PC-3 (cell line): ENCODE data around the gene CRY2. TPM values are rescaled to one million over a fixed set of nuclear protein-coding genes. Genes with fewer than 3 reads are reported as not detected.
"Not testable (repeated sequence)": the region's sequence is repeated elsewhere in the genome, so short reads cannot be mapped to it uniquely, and the experiment has no call there.

ENCODE experiments used
- ATAC-seq: fragments of 200-7000 bp; cut with Tn5 transposase; 2 replicates; pipeline ENCODE4 v1.9.1; 2020; ENCODE audit warnings: mild to moderate bottlenecking, moderate library complexity
- BruUV-seq: library from RNA; stranded (reverse); fragments of 400-500 nt; replicated peaks from 2 replicates; lab custom pipeline; 2021; lab: Mats Ljungman, UMichigan
- CTCF ChIA-PET: fragments of 300-600 bp; sonication (Branson Sonifier 250); formaldehyde crosslinking; loops from one replicate; lab custom pipeline; 2022; ENCODE audit warnings: antibody characterized with exemption; lab: Charles Lee
- POLR2A ChIA-PET: fragments of 300-600 bp; sonication (Branson Sonifier 250); formaldehyde crosslinking; loops from one replicate; lab custom pipeline; 2022; ENCODE audit warnings: antibody characterized with exemption; ENCODE audit not compliant: unreplicated experiment; lab: Charles Lee
- DNase-seq: peaks from one replicate; pipeline ENCODE4 v3.0.0-alpha.2; 2015
- H2AFZ ChIP-seq: fragments of 300-600 bp; sonication (generic); 2 replicates; pipeline ENCODE4 v1.6.0; 2016; ENCODE audit warnings: antibody characterized with exemption, low read length
- H3F3A ChIP-seq: fragments of 300-600 bp; sonication (generic); one replicate; pipeline ENCODE4 v1.6.0; 2017; ENCODE audit warnings: antibody characterized with exemption, low read length, control low read depth, mild to moderate bottlenecking; ENCODE audit not compliant: unreplicated experiment
- H3K27ac ChIP-seq: fragments of 300-600 bp; sonication (generic); 2 replicates; pipeline ENCODE4 v1.5.1; 2016; ENCODE audit warnings: mild to moderate bottlenecking, low read length
- H3K27me3 ChIP-seq: fragments of 300-600 bp; sonication (generic); 2 replicates; pipeline ENCODE4 v1.6.1; 2016; ENCODE audit warnings: low read length, mixed read lengths
- H3K36me3 ChIP-seq: fragments of 300-600 bp; sonication (generic); 2 replicates; pipeline ENCODE4 v1.6.1; 2016; ENCODE audit warnings: low read depth, mixed run types, low read length, mixed read lengths
- H3K4me1 ChIP-seq: fragments of 300-600 bp; sonication (generic); 2 replicates; pipeline ENCODE4 v1.5.1; 2016; ENCODE audit warnings: low read length; ENCODE audit not compliant: insufficient read depth
- H3K4me2 ChIP-seq: fragments of 300-600 bp; sonication (generic); 2 replicates; pipeline ENCODE4 v1.6.0; 2016; ENCODE audit warnings: low read length
- H3K4me3 ChIP-seq: fragments of 300-600 bp; sonication (generic); 2 replicates; pipeline ENCODE4 v1.5.1; 2016; ENCODE audit warnings: mild to moderate bottlenecking, low read length, mixed read lengths
- H3K79me2 ChIP-seq: fragments of 300-600 bp; sonication (generic); 2 replicates; pipeline ENCODE4 v1.6.1; 2017; ENCODE audit warnings: low read length, mixed read lengths
- H3K9ac ChIP-seq: fragments of 300-600 bp; sonication (generic); 2 replicates; pipeline ENCODE4 v1.6.0; 2016; ENCODE audit warnings: mild to moderate bottlenecking, low read length
- H3K9me2 ChIP-seq: fragments of 300-600 bp; sonication (generic); replicated peaks from 2 replicates; pipeline ENCODE4 v1.6.1; 2016; ENCODE audit warnings: mixed run types, low read length, mixed read lengths
- H3K9me3 ChIP-seq: fragments of 300-600 bp; sonication (generic); 2 replicates; pipeline ENCODE4 v1.6.1; 2016; ENCODE audit warnings: low read length, mixed read lengths
- H4K20me1 ChIP-seq: fragments of 300-600 bp; sonication (generic); 2 replicates; pipeline ENCODE4 v1.6.1; 2016; ENCODE audit warnings: low read length, mixed read lengths
- CTCF ChIP-seq: fragments of 300-600 bp; sonication (generic); conservative IDR thresholded peaks from 2 replicates; pipeline ENCODE4 v1.5.1; 2017; ENCODE audit warnings: antibody characterized with exemption, low read depth, mild to moderate bottlenecking, low read length
- EZH2 ChIP-seq: fragments of 300-600 bp; sonication (generic); IDR thresholded peaks from one replicate; pipeline ENCODE4 v1.6.1; 2017; ENCODE audit warnings: antibody characterized with exemption, mild to moderate bottlenecking, low read length; ENCODE audit not compliant: unreplicated experiment
- EZH2phosphoT487 ChIP-seq: fragments of 300-600 bp; sonication (generic); IDR thresholded peaks from 2 replicates; pipeline ENCODE4 v1.6.1; 2018; ENCODE audit warnings: mild to moderate bottlenecking, antibody characterized with exemption, low read length, borderline replicate concordance
- intact Hi-C: fragments of 100-400 bp; cut with micrococcal nuclease; formaldehyde crosslinking; loops from 2 replicates; pipeline ENCODE4 v1.9.0; 2023
- total RNA-seq: library from RNA; depleted of rRNA; stranded (reverse); fragments of >200 nt; gene quantifications from 2 replicates; pipeline ENCODE4 v1.2.3, GENCODE V29; 2014

CRY2 gene
- total RNA-seq, 1 experiment from 2014 or later = 9.5 TPM

- intact Hi-C loops = no loop called here
- H3K4me3 ChIP-seq = no peak overlapping the region
- no peak for ATAC-seq
- H3K4me1 ChIP-seq = no peaks in the 10 kb centered on the region
- H4K20me1 ChIP-seq = no peaks in the 10 kb centered on the region
- H3K9ac ChIP-seq = no peak overlapping the region
- H3F3A ChIP-seq = no peaks in the 10 kb centered on the region
- no peak overlapping the region for H3K27ac ChIP-seq
- H3K4me2 ChIP-seq = no peak overlapping the region
- H3K9me3 ChIP-seq = no peaks in the 10 kb centered on the region
- no TSS peak for BruUV-seq
- H3K36me3 ChIP-seq = no peaks in the 10 kb centered on the region
- ChIA-PET POLR2A (no interaction called here), CTCF (no interaction called here)
- no peaks in the 10 kb centered on the region for H3K9me2 ChIP-seq
- no peak overlapping the region for H2AFZ ChIP-seq
- no peak for TF ChIP-seq EZH2
- TF ChIP-seq EZH2phosphoT487 = no peak
- TF ChIP-seq CTCF = no peak
- H3K27me3 ChIP-seq = no peaks in the 10 kb centered on the region
- H3K79me2 ChIP-seq = no peaks in the 10 kb centered on the region
- no peak for DNase-seq
Observed at GRCh38 chr11:45820211-45820857, 26.9 kb upstream of the CRY2 start.

GRCh38 chr11:45826492-45826891 is 20.8 kb upstream of the CRY2 start:
- H3F3A ChIP-seq, H3K4me1 ChIP-seq, H3K9me3 ChIP-seq, H3K79me2 ChIP-seq, H2AFZ ChIP-seq, H4K20me1 ChIP-seq, H3K36me3 ChIP-seq, ATAC-seq, H3K4me3 ChIP-seq, CTCF ChIA-PET, H3K9me2 ChIP-seq, intact Hi-C loops, DNase-seq, POLR2A ChIA-PET, BruUV-seq, H3K27ac ChIP-seq, H3K4me2 ChIP-seq, H3K9ac ChIP-seq: not testable (repeated sequence)
- peaks cover 33% of the 10 kb centered on the region; the same call in 1 of the 2 replicates for H3K27me3 ChIP-seq

DNA sequence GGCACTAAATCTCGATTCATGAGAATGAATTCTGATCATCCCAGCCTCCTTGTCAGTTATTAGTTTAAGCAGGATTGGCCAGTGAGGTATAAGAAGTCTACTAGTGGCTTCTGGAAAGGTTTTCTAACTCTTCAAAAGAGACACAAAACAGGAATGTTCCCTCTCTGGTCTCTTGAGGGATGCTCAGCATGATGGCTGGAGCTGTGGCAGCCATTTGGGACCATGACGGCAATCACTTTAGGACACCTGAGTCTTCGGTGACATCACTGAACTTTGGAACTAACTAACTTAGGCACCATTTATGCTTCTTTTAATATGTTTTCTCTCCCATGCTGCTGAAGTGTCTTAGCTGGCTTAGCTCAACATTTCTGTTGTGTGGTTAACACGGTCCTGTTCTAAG is 20.2 kb upstream of the CRY2 start:
- intact Hi-C loops = no loop called here

More for the DNA sequence above, 20.2 kb upstream of the CRY2 start:
- Histone ChIP-seq H3K27ac (no peak overlapping the region), H3K9me2 (no peaks in the 10 kb centered on the region), H3F3A (no peaks in the 10 kb centered on the region), H3K9me3 (no peaks in the 10 kb centered on the region), H2AFZ (no peak overlapping the region), H3K36me3 (no peaks in the 10 kb centered on the region), H3K79me2 (no peaks in the 10 kb centered on the region), H3K4me1 (no peaks in the 10 kb centered on the region), H3K4me3 (no peak overlapping the region), H3K9ac (no peak overlapping the region), H3K4me2 (no peak overlapping the region), H3K27me3 (peaks cover 33% of the 10 kb centered on the region; the same call in 1 of the 2 replicates), H4K20me1 (no peaks in the 10 kb centered on the region)
- no peak for TF ChIP-seq EZH2phosphoT487
- TF ChIP-seq EZH2 = no peak
- TF ChIP-seq CTCF = no peak
- DNase-seq (no peak), ATAC-seq (no peak)
- ChIA-PET CTCF (no interaction called here), POLR2A (no interaction called here)
- no TSS peak for BruUV-seq
